Endothelial cell of umbilical vein (primary cell): Measurements from ENCODE around the gene ELOVL6. TPM values are rescaled to one million over a fixed set of nuclear protein-coding genes. Genes with fewer than 3 reads are reported as not detected.

Experiments
- BruUV-seq: library from RNA; stranded (reverse); fragments of 400-500 nt; replicated peaks from 2 replicates; lab custom pipeline; 2021; lab: Mats Ljungman, UMichigan
- CTCF ChIA-PET: fragments of 300-600, 350-600 bp; sonication (Branson Sonifier 250); formaldehyde crosslinking; loops from one replicate; lab custom pipeline; 2021; ENCODE audit warnings: antibody characterized with exemption, inconsistent platforms; lab: Charles Lee
- POLR2A ChIA-PET: fragments of 300-600, 350-600 bp; sonication (Branson Sonifier 250); formaldehyde crosslinking; loops from one replicate; lab custom pipeline; 2021; ENCODE audit warnings: antibody characterized with exemption, inconsistent platforms; lab: Charles Lee
- DNase-seq: peaks from one replicate; pipeline ENCODE4 v3.0.0-alpha.2; 2011; ENCODE audit warnings: low read depth, low spot score
- FAIRE-seq: peaks from 2 replicates; lab custom pipeline; 2011; peaks lifted over from hg19 to GRCh38; lab: Jason Lieb, UNC
- H2AFZ ChIP-seq: 2 replicates; pipeline ENCODE4 v1.6.0; 2012; ENCODE audit warnings: low read depth, low read length, control low read depth, inconsistent platforms
- H3K27ac ChIP-seq: 2 replicates; pipeline ENCODE4 v1.5.1; 2011; ENCODE audit warnings: low read depth, mild to moderate bottlenecking, control low read depth, low read length, moderate library complexity; ENCODE audit not compliant: insufficient read depth
- H3K27me3 ChIP-seq, 2 experiments: 2 replicates each; pipeline versions ENCODE4 v1.6.0 to v1.6.1; 2011; ENCODE audit warnings: low read length in 2 of 2, mixed read lengths in 1 of 2; ENCODE audit not compliant: control insufficient read depth in 2 of 2, insufficient read depth in 2 of 2
- H3K36me3 ChIP-seq, 2 experiments: 2 replicates in 1 of 2; 3 replicates in 1 of 2; pipeline ENCODE4 v1.5.1; 2011; ENCODE audit warnings: low read length in 2 of 2, mild to moderate bottlenecking in 1 of 2, moderate library complexity in 1 of 2; ENCODE audit not compliant: control insufficient read depth in 2 of 2, insufficient read depth in 2 of 2; ENCODE audit errors: extremely low read depth in 1 of 2
- H3K4me1 ChIP-seq: 3 replicates; pipeline ENCODE4 v1.5.1; 2011; ENCODE audit warnings: mild to moderate bottlenecking, low read length; ENCODE audit not compliant: control insufficient read depth, insufficient read depth; ENCODE audit errors: extremely low read depth
- H3K4me2 ChIP-seq: 2 replicates; pipeline ENCODE4 v1.6.1; 2011; ENCODE audit warnings: low read length, control low read depth, mixed read lengths; ENCODE audit not compliant: insufficient read depth
- H3K4me3 ChIP-seq, 3 experiments: fragments of 200-600 bp in 1 of 3; sonication (generic), shearing (Covaris generic) in 1 of 3; replicated peaks in 1 of 3; 2 replicates each; pipeline ENCODE4 v1.5.1; 2011 to 2016; ENCODE audit warnings: control low read depth in 3 of 3, low read length in 3 of 3, mild to moderate bottlenecking in 2 of 3, inconsistent platforms in 1 of 3, low read depth in 1 of 3, moderate library complexity in 1 of 3; ENCODE audit not compliant: insufficient read depth in 1 of 3
- H3K79me2 ChIP-seq: 2 replicates; pipeline ENCODE4 v1.6.0; 2012; ENCODE audit warnings: low read length, inconsistent platforms; ENCODE audit not compliant: control insufficient read depth, insufficient read depth
- H3K9ac ChIP-seq: replicated peaks from 2 replicates; pipeline ENCODE3; 2011; ENCODE audit warnings: low read length, control low read depth; ENCODE audit not compliant: insufficient read depth; ENCODE audit errors: extremely low read depth
- H3K9me1 ChIP-seq: replicated peaks from 3 replicates; pipeline ENCODE4 v1.6.0; 2011; ENCODE audit warnings: mild to moderate bottlenecking, low read length; ENCODE audit not compliant: control insufficient read depth, insufficient read depth; ENCODE audit errors: extremely low read depth
- H3K9me3 ChIP-seq: replicated peaks from 2 replicates; pipeline ENCODE4 v1.5.1; 2012; ENCODE audit warnings: low read length, inconsistent platforms; ENCODE audit not compliant: control insufficient read depth, insufficient read depth
- H4K20me1 ChIP-seq: replicated peaks from 2 replicates; pipeline ENCODE3; 2011; ENCODE audit warnings: mild to moderate bottlenecking, low read length; ENCODE audit not compliant: control insufficient read depth, insufficient read depth; ENCODE audit errors: extremely low read depth
- EZH2 ChIP-seq: IDR thresholded peaks from 2 replicates; pipeline ENCODE4 v1.6.1; 2012; ENCODE audit warnings: borderline replicate concordance, low read depth, mild to moderate bottlenecking, moderate library complexity, low read length, inconsistent platforms; ENCODE audit not compliant: severe bottlenecking
- FOS ChIP-seq: IDR thresholded peaks from 2 replicates; pipeline ENCODE4 v1.6.1; 2011; ENCODE audit warnings: mild to moderate bottlenecking, low read length, moderate library complexity, borderline replicate concordance; ENCODE audit not compliant: insufficient read depth
- GATA2 ChIP-seq: IDR thresholded peaks from 2 replicates; pipeline ENCODE4 v1.7.0; 2011; ENCODE audit warnings: low read depth, mild to moderate bottlenecking, moderate library complexity, mixed read lengths, low read length; ENCODE audit not compliant: insufficient read length, insufficient read depth
- JUN ChIP-seq: IDR thresholded peaks from 2 replicates; pipeline ENCODE4 v1.6.1; 2011; ENCODE audit warnings: borderline replicate concordance, low read depth; ENCODE audit not compliant: insufficient read length, insufficient read depth
- MYC ChIP-seq: IDR thresholded peaks from one replicate; pipeline ENCODE4 v1.6.1; 2011; ENCODE audit warnings: mild to moderate bottlenecking, low read depth, low read length
- POLR2A ChIP-seq: IDR thresholded peaks from 2 replicates; pipeline ENCODE4 v1.6.1; 2012; ENCODE audit warnings: low read depth, mild to moderate bottlenecking, control low read depth, low read length
- POLR2AphosphoS5 ChIP-seq: IDR thresholded peaks from 2 replicates; pipeline ENCODE4 v1.6.1; 2012; ENCODE audit warnings: low read depth, mild to moderate bottlenecking, control low read depth, low read length, moderate library complexity; ENCODE audit not compliant: insufficient read depth
- dilution Hi-C: fragments of 300-500 bp; cut with MboI; formaldehyde crosslinking; loops from one replicate; pipeline ENCODE4 v1.15.0; 2019; ENCODE audit warnings: low sequenced_read_pairs; ENCODE audit not compliant: extremely low pct_ligation_motif_present
- intact Hi-C: fragments of 100-400 bp; cut with micrococcal nuclease; formaldehyde crosslinking; loops from one replicate; pipeline ENCODE4 v1.10.0; 2022
- polyA plus RNA-seq, 4 experiments: library from polyadenylated mRNA; depleted of rRNA in 3 of 4; stranded (reverse) in 3 of 4; unstranded in 1 of 4; fragments of >200 nt; gene quantifications; 2 replicates each; pipeline versions ENCODE4 v1.2.1 to v1.2.3, GENCODE V29; 2011 to 2012; ENCODE audit warnings: missing spikeins in 1 of 4
- total RNA-seq: library from RNA; stranded (reverse); gene quantifications from 2 replicates; pipeline ENCODE4 v1.2.3, GENCODE V29; 2021
- TF ChIP-seq, protein P1 (sequence below): IDR thresholded peaks from 2 replicates; pipeline ENCODE4 v1.6.1; 2011; ENCODE audit not compliant: insufficient read depth, insufficient read length
- TF ChIP-seq, protein P2 (sequence below), 2 donors: IDR thresholded peaks; 1 replicate in 1 of 2; 2 replicates in 1 of 2; pipeline ENCODE4 v1.5.1; 2011; ENCODE audit warnings: low read length in 2 of 2, mild to moderate bottlenecking in 2 of 2, moderate library complexity in 2 of 2, control low read depth in 1 of 2, inconsistent platforms in 1 of 2, low read depth in 1 of 2; ENCODE audit not compliant: insufficient read depth in 1 of 2; ENCODE audit errors: extremely low read depth in 1 of 2

ELOVL6 gene
- total and polyA plus RNA-seq, 2 donors (not counting 3 experiments of a cell fraction or from before 2014, with no cell fraction given): 6.4 to 26.1 TPM

DNA sequence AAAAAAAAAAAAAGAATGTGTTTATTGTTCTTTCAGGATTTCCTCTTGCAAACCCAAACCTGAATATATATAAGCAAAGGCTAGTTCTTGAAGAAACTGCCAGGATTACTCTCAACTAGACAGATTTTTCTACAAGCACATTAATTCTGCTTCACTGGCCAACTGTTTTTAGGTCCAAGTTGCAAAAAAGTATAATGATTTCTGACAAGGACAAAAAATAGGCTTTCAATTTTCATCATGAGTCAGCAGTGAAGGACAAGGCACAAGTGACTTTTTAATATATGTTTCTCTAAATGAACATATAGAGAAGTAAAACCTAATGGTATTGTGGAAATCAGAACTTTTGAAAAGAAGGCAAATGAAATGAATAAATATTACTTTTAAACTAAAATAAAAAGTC, 73.7 kb downstream of the ELOVL6 start:
- Histone ChIP-seq H4K20me1 (no peaks in the 10 kb centered on the region), H3K4me3 (no peak overlapping the region), H3K27ac (no peak overlapping the region), H3K36me3 (no peaks in the 10 kb centered on the region), H3K79me2 (no peaks in the 10 kb centered on the region), H3K9me3 (no peaks in the 10 kb centered on the region), H3K9ac (no peak overlapping the region), H3K9me1 (no peaks in the 10 kb centered on the region), H3K27me3 (no peaks in the 10 kb centered on the region), H3K4me2 (no peak overlapping the region), H2AFZ (no peak overlapping the region), H3K4me1 (peaks cover 10% of the 10 kb centered on the region)
- no TSS peak for BruUV-seq
- dilution Hi-C loops: no loop called here
- DNase-seq (no peak), FAIRE-seq (no peak)
- intact Hi-C loops: no loop called here
- TF ChIP-seq EZH2 (no peak), POLR2AphosphoS5 (no peak), JUN (no peak), POLR2A (no peak), GATA2 (no peak), FOS (no peak), MYC (no peak)
- TF ChIP-seq, protein P1, sequence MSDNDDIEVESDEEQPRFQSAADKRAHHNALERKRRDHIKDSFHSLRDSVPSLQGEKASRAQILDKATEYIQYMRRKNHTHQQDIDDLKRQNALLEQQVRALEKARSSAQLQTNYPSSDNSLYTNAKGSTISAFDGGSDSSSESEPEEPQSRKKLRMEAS: no peak
- TF ChIP-seq, protein P2, sequence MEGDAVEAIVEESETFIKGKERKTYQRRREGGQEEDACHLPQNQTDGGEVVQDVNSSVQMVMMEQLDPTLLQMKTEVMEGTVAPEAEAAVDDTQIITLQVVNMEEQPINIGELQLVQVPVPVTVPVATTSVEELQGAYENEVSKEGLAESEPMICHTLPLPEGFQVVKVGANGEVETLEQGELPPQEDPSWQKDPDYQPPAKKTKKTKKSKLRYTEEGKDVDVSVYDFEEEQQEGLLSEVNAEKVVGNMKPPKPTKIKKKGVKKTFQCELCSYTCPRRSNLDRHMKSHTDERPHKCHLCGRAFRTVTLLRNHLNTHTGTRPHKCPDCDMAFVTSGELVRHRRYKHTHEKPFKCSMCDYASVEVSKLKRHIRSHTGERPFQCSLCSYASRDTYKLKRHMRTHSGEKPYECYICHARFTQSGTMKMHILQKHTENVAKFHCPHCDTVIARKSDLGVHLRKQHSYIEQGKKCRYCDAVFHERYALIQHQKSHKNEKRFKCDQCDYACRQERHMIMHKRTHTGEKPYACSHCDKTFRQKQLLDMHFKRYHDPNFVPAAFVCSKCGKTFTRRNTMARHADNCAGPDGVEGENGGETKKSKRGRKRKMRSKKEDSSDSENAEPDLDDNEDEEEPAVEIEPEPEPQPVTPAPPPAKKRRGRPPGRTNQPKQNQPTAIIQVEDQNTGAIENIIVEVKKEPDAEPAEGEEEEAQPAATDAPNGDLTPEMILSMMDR (IDR thresholded peaks at IDR 0.05; ENCODE audit: extremely low read depth in 1 of 2, insufficient read depth in 1 of 2, low read depth in 1 of 2, low read length in 2 of 2): no peak
- ChIA-PET POLR2A (no interaction called here), CTCF (no interaction called here)
